HUDEP-2 (cell line): Measurements from ENCODE around the gene CDC42BPB.

ENCODE experiments used
- DNase-seq, 76 experiments: peaks; one replicate each; lab custom pipeline; 2025; ENCODE audit not compliant: unreplicated experiment in 76 of 76; lab: John Stamatoyannopoulos, UW

The CDC42BPB gene

GRCh38 chr14:103001226-103001625 is 56.1 kb downstream of the CDC42BPB start:
- no peak for DNase-seq

GRCh38 chr14:103000291-103000921 is 56.9 kb downstream of the CDC42BPB start:
- peak in 60 of 76 experiments; percentile 9 to 81 (median 42) for DNase-seq

GRCh38 chr14:102999227-102999895 is 58.0 kb downstream of the CDC42BPB start:
- DNase-seq, result no peak

- DNase-seq, result no peak
These were observed 59.0 kb downstream of the CDC42BPB start for GRCh38 chr14:102998393-102998792.

- DNase-seq, result no peak
These were observed 60.4 kb downstream of the CDC42BPB start for GRCh38 chr14:102996941-102997340.

- no peak for DNase-seq
These were observed 62.7 kb downstream of the CDC42BPB start for GRCh38 chr14:102994689-102995088.

- no peak for DNase-seq
These were observed 63.8 kb downstream of the CDC42BPB start for GRCh38 chr14:102993523-102993922.

GRCh38 chr14:102991376-102991775 is 66.0 kb downstream of the CDC42BPB start:
- no peak for DNase-seq

GRCh38 chr14:102988054-102988453 is 69.3 kb downstream of the CDC42BPB start:
- no peak for DNase-seq

- no peak for DNase-seq
These were observed 70.4 kb downstream of the CDC42BPB start for GRCh38 chr14:102986810-102987579.

GRCh38 chr14:102985665-102986064 is 71.7 kb downstream of the CDC42BPB start:
- no peak for DNase-seq

- no peak for DNase-seq
These were observed 72.8 kb downstream of the CDC42BPB start for GRCh38 chr14:102984336-102985102.

- no peak for DNase-seq
These were observed 73.9 kb downstream of the CDC42BPB start for GRCh38 chr14:102983496-102983895.

- DNase-seq, result no peak
These were observed 74.4 kb downstream of the CDC42BPB start for GRCh38 chr14:102982852-102983470.

GRCh38 chr14:102980409-102980810 is 76.9 kb downstream of the CDC42BPB start:
- DNase-seq, result no peak

- DNase-seq, result no peak
These were observed 77.9 kb downstream of the CDC42BPB start for GRCh38 chr14:102979406-102979805.

- no peak for DNase-seq
These were observed 79.9 kb downstream of the CDC42BPB start for GRCh38 chr14:102977475-102977874.

GRCh38 chr14:102975662-102976061 is 81.7 kb downstream of the CDC42BPB start:
- no peak for DNase-seq

- DNase-seq, result peak in 1 of 76 experiments; percentile 2
These were observed 83.6 kb downstream of the CDC42BPB start for GRCh38 chr14:102973706-102974285.
